Measurements from ENCODE around the gene TUBB6.

DNA sequence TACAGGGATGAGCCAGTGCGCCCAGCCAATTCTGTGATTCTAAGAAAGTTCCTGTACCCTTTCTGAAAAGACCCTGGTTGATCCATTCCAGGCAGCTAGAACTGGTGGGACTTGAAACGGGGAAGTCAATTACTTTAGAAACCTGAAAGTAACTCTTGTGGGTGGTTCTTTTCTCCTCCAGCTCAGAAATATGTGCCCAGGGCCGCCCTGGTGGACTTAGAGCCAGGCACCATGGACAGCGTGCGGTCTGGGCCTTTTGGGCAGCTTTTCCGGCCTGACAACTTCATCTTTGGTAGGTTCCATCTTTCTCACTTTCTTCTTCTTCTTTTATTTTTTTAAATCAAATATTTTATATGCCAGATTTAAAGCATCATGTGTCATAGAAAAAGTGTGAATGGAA lies 2.7 kb downstream of the TUBB6 start:
- TF ChIP-seq, protein P1, sequence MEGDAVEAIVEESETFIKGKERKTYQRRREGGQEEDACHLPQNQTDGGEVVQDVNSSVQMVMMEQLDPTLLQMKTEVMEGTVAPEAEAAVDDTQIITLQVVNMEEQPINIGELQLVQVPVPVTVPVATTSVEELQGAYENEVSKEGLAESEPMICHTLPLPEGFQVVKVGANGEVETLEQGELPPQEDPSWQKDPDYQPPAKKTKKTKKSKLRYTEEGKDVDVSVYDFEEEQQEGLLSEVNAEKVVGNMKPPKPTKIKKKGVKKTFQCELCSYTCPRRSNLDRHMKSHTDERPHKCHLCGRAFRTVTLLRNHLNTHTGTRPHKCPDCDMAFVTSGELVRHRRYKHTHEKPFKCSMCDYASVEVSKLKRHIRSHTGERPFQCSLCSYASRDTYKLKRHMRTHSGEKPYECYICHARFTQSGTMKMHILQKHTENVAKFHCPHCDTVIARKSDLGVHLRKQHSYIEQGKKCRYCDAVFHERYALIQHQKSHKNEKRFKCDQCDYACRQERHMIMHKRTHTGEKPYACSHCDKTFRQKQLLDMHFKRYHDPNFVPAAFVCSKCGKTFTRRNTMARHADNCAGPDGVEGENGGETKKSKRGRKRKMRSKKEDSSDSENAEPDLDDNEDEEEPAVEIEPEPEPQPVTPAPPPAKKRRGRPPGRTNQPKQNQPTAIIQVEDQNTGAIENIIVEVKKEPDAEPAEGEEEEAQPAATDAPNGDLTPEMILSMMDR (IDR thresholded peaks at IDR 0.05; ENCODE audit: low read depth, low read length), result no peak
- no peak for TF ChIP-seq POLR2A (IDR thresholded peaks at IDR 0.05; ENCODE audit: extremely low read depth, insufficient read length)
